Mesenteric fat pad (tissue), 1 donor: ENCODE data around the gene TMEM140. TPM values are rescaled to one million over a fixed set of nuclear protein-coding genes. Genes with fewer than 3 reads are reported as not detected.
"Not testable (repeated sequence)": the region's sequence is repeated elsewhere in the genome, so short reads cannot be mapped to it uniquely, and the experiment has no call there.

Source experiments
- DNase-seq: peaks from one replicate; pipeline ENCODE4 v3.0.0-alpha.2; 2020; ENCODE audit warnings: low spot score
- microRNA-seq: library from miRNA; unstranded; fragments of <30 nt; microRNA quantifications from one replicate; pipeline ENCODE4 v1.2.0, GENCODE V29; 2020; ENCODE audit warnings: borderline number of aligned reads
- total RNA-seq: library from RNA; stranded (reverse); fragmentation: NEBNext Ultra II Directional; extraction: Animal tissue kit (Norgen Biotek cat#: 25700); gene quantifications from one replicate; pipeline ENCODE4 v1.2.1, GENCODE V29; 2021
- donor health status: DM: yes; HTN: yes; CAD: no.

TMEM140 gene
- total RNA-seq, 1 donor from 2014 or later = 55.5 TPM

DNA sequence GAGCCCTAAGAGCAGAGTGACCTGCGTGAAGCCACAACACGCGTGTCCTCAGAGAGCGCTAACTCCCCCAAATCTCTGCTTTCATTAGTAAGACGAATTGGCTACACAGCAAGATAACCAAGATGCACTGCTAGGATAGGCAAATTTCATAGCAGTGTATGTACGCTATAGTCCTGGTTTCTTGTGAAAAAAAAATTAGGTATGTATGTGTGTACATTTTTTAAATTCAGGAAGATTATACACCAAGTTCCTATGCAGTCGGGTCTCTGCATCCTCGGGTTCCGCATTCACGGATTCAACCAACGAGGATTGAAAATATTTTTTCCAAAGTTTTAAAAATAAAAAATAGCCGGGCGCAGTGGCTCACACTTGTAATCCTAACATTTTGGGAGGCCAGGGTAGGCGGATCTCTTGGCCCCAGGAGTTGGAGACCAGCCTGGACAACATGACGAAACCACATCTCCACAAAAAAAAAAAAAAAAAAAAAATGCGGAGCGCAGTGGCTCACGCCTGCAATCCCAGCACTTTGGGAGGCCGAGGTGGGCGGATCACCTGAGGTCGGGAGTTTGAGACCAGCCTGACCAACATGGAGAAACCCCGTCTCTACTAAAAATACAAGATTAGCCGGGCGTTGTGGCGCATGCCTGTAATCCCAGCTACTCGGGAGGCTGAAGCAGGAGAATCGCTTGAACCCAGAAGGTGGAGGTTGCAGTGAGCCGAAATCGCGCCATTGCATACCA lies 64.2 kb downstream of the TMEM140 start:
- DNase-seq = not testable (repeated sequence)

DNA sequence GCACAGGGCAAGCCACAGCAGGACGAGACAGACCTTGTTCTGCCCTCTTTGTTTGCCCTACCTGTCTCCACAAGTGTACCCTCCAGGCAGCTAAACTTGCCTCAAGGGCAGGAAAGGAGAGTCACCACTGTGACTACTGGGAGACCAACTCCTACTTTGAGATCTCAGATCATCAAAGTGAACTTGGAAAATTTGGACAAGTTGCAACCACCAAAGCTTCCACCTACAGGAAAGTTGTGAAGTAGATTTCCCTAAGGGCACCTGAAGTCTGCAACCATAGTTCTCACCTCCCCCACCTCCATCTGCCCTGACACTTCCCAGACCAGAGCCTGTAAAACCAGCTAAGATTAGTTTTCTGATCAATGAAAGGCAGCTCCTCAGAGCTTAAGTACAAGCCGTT lies 66.0 kb downstream of the TMEM140 start:
- DNase-seq = no peak

DNA sequence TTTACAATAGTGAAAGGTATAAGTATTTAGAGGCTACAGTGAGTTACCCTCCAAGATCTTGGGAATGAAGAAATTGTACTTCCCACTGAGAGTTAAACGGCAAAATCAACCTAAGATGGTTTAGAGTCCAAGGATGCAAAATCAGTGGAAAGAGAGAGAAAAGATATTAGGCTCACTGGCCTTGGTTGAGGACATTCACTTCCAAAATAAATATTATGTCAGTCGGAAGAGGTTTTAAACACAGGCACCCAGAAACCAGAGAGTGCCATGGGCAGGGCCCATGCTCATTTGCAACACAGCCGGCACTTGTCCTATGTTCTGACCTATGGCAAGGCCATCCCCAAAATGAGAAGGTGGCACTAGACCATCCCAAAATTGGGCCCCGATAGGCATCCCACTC lies 67.3 kb downstream of the TMEM140 start:
- DNase-seq = no peak

DNA sequence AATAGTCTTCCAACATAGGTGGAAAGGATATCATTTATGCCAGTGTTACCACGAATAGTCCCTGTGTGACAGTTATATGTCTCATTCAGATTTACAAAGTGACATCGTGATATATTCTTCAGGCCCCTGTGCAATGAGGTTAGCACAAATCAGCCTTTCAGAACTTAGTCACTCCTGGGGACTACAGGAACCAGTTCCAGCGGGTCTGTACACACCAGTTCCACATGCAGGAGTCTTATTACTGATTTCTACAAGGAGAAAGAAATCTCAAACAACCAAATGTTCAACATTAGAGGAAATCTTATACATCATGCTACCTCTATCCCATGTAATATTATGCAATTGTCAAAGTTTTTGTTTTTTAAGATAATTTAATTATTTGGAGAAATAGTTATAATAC lies 67.8 kb downstream of the TMEM140 start:
- DNase-seq = no peak

Small RNA genes lying within 50 kb of the gene (microRNA-seq; reads per million reads assigned to microRNA genes)
- not detected for gene MIR6509

Other genes starting within 250 kb of the TMEM140 start
- gene AGBL3, start 161.6 kb upstream of the TMEM140 start, total RNA-seq = 2.6 TPM
- 35.8 TPM for gene CYREN, start 22.6 kb downstream of the TMEM140 start, total RNA-seq
- gene WDR91, start 63.5 kb downstream of the TMEM140 start, total RNA-seq = 15.0 TPM
- not detected for gene STRA8, start 85.8 kb downstream of the TMEM140 start, total RNA-seq